Endothelial cell (in vitro differentiated cells): ENCODE data around the gene HERC6. TPM values are rescaled to one million over a fixed set of nuclear protein-coding genes. Genes with fewer than 3 reads are reported as not detected.

Experiments used
- DNase-seq: peaks from one replicate; pipeline ENCODE4 v3.0.0; 2021; ENCODE audit warnings: low spot score
- H3K27ac Mint-ChIP-seq: one replicate; pipeline ENCODE4 v1.8.0; 2021; ENCODE audit warnings: mixed read lengths, inconsistent platforms; ENCODE audit not compliant: unreplicated experiment
- H3K27me3 Mint-ChIP-seq: one replicate; pipeline ENCODE4 v1.8.0; 2021; ENCODE audit warnings: mild to moderate bottlenecking, moderate library complexity, mixed read lengths, inconsistent platforms; ENCODE audit not compliant: unreplicated experiment
- H3K36me3 Mint-ChIP-seq: one replicate; pipeline ENCODE4 v1.8.0; 2021; ENCODE audit warnings: mild to moderate bottlenecking, low read depth, mixed read lengths, inconsistent platforms; ENCODE audit not compliant: unreplicated experiment
- H3K4me1 Mint-ChIP-seq: one replicate; pipeline ENCODE4 v1.8.0; 2021; ENCODE audit warnings: mild to moderate bottlenecking, mixed read lengths, inconsistent platforms; ENCODE audit not compliant: unreplicated experiment
- H3K4me3 Mint-ChIP-seq: one replicate; pipeline ENCODE4 v1.8.0; 2021; ENCODE audit warnings: mild to moderate bottlenecking, mixed read lengths, inconsistent platforms; ENCODE audit not compliant: unreplicated experiment
- H3K9me3 Mint-ChIP-seq: one replicate; pipeline ENCODE4 v1.8.0; 2021; ENCODE audit warnings: mixed read lengths, inconsistent platforms; ENCODE audit not compliant: unreplicated experiment
- total RNA-seq: library from RNA; stranded (reverse); fragmentation: NEBNext Ultra II Directional; extraction: Animal tissue kit (Norgen Biotek cat#: 25700); gene quantifications from one replicate; pipeline ENCODE4 v1.2.1, GENCODE V29; 2021; ENCODE audit not compliant: unreplicated experiment
- TF ChIP-seq, protein P1 (sequence below): fragments of 200-600 bp; sonication (generic); IDR thresholded peaks from one replicate; pipeline ENCODE4 v1.5.0; 2021; ENCODE audit warnings: antibody characterized with exemption; ENCODE audit not compliant: unreplicated experiment

Gene HERC6
- total RNA-seq, 1 donor from 2014 or later, result 3.2 TPM

DNA sequence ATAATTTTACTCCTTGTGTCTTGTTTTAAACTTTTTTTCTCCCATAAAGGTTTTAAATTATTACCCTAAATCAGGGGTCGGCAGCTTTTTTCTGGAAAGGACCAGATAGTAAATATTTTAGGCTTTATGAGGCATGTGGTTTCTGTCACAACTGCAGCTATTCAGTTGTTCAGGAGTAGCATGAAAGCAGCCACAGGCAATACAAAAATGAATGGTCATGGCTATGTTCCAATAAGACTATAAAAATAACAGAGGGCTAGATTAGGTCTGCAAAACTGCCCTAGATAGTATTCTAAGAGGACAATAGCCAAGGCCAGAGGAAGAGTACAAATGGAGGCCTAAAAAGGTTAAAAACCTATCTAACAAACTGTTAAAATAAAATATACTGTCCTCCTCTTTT, 102.9 kb downstream of the HERC6 start:
- no peak for DNase-seq
- H3K4me3 Mint-ChIP-seq, result no peak overlapping the region
- TF ChIP-seq, protein P1, sequence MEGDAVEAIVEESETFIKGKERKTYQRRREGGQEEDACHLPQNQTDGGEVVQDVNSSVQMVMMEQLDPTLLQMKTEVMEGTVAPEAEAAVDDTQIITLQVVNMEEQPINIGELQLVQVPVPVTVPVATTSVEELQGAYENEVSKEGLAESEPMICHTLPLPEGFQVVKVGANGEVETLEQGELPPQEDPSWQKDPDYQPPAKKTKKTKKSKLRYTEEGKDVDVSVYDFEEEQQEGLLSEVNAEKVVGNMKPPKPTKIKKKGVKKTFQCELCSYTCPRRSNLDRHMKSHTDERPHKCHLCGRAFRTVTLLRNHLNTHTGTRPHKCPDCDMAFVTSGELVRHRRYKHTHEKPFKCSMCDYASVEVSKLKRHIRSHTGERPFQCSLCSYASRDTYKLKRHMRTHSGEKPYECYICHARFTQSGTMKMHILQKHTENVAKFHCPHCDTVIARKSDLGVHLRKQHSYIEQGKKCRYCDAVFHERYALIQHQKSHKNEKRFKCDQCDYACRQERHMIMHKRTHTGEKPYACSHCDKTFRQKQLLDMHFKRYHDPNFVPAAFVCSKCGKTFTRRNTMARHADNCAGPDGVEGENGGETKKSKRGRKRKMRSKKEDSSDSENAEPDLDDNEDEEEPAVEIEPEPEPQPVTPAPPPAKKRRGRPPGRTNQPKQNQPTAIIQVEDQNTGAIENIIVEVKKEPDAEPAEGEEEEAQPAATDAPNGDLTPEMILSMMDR, result no peak
- H3K9me3 Mint-ChIP-seq, result no peaks in the 10 kb centered on the region
- no peaks in the 10 kb centered on the region for H3K36me3 Mint-ChIP-seq
- no peak overlapping the region for H3K27ac Mint-ChIP-seq
- no peaks in the 10 kb centered on the region for H3K4me1 Mint-ChIP-seq
- H3K27me3 Mint-ChIP-seq, result peaks cover 1% of the 10 kb centered on the region

GRCh38 chr4:88489100-88489761, 110.6 kb downstream of the HERC6 start:
- H3K27ac Mint-ChIP-seq, result no peak overlapping the region

More at GRCh38 chr4:88489100-88489761, 110.6 kb downstream of the HERC6 start:
- DNase-seq, result no peak
- Mint-ChIP-seq H3K36me3 (peaks cover 3% of the 10 kb centered on the region), H3K4me3 (no peak overlapping the region), H3K27me3 (no peaks in the 10 kb centered on the region), H3K4me1 (peaks cover 7% of the 10 kb centered on the region), H3K9me3 (no peaks in the 10 kb centered on the region)
- TF ChIP-seq, protein P1, result no peak

Other genes starting within 250 kb of the HERC6 start
- 37.0 TPM for gene ABCG2, start 220.2 kb upstream of the HERC6 start, total RNA-seq
- gene PPM1K, start 94.3 kb upstream of the HERC6 start, total RNA-seq, result 9.7 TPM
- 9.1 TPM for gene HERC5, start 78.3 kb downstream of the HERC6 start, total RNA-seq
- 49.8 TPM for gene PYURF, start 144.9 kb downstream of the HERC6 start, total RNA-seq
- gene HERC3, start 213.6 kb downstream of the HERC6 start, total RNA-seq, result 8.0 TPM